Brain microvascular endothelial cell (primary cell): ENCODE results near the gene HOXD10.

Experiments
- DNase-seq: peaks from one replicate; pipeline ENCODE4 v3.0.0-alpha.2; 2020
- H3K27ac ChIP-seq: fragments of 250-450 bp; sonication (Bioruptor Pico); 2 replicates; pipeline ENCODE4 v1.5.1; 2020; ENCODE audit warnings: mild to moderate bottlenecking, moderate library complexity
- H3K27me3 ChIP-seq: fragments of 250-450 bp; sonication (Bioruptor Pico); replicated peaks from 2 replicates; pipeline ENCODE4 v1.5.1; 2020; ENCODE audit warnings: mild to moderate bottlenecking
- H3K36me3 ChIP-seq: fragments of 250-450 bp; sonication (Bioruptor Pico); replicated peaks from 2 replicates; pipeline ENCODE4 v1.5.1; 2020; ENCODE audit warnings: mild to moderate bottlenecking
- H3K4me3 ChIP-seq: 2 replicates; pipeline ENCODE4 v1.5.1; 2011; ENCODE audit warnings: low read depth, mild to moderate bottlenecking, control low read depth, low read length, moderate library complexity
- in situ Hi-C: cut with HindIII; loops from 2 replicates; pipeline ENCODE4 v1.10.0; 2017; ENCODE audit warnings: low sequenced_read_pairs, low pct_ligation_motif_present
- TF ChIP-seq, protein P1 (sequence below): IDR thresholded peaks from 2 replicates; pipeline ENCODE4 v1.5.1; 2011; ENCODE audit warnings: low read depth, mild to moderate bottlenecking, moderate library complexity, low read length, control low read depth, inconsistent platforms; ENCODE audit errors: missing control alignments

The HOXD10 gene

DNA sequence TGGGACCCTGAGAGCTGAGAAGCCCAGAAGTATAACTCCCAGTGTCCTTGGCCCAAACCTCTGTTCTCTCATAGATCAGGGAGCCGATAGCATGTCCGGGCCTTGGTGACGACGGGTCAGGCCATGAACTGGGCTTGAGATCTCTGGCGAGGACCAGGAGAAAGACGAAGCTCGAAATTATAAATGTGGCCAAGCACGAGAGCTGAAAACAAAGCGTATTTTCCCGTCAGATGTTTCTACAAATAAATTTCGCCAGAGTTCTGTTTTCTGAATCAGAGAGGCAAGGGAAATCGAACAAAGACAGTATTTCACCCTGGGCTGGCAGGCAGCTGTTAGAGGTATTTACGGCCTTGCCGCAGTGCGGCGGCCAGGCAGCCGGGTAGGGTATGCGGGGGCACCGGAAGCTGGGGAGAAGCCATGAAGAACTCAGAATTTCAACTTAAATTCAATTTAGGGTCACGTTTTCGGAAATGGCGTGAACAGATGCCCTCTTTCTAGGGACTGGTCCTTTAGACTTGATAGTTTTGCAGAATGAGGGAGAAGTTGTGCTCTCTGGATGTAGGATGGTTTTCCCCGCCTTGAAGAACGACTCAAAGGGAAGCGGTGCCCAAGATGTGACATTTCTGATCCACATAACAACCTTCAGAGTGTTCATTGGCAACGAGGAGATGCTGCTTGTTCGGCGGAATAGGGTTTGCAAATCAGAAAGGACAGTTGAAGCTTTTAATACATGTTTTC lies 22.5 kb downstream of the HOXD10 start:
- Histone ChIP-seq H3K36me3 (no peaks in the 10 kb centered on the region), H3K27me3 (peaks cover 77% of the 10 kb centered on the region), H3K4me3 (no peak overlapping the region), H3K27ac (no peak overlapping the region)
- in situ Hi-C loops = loop anchor here (25.0 kb wide), 1 partner anchor 498 kb away; no protein-coding TSS in a partner anchor
- DNase-seq = no peak
- TF ChIP-seq, protein P1, sequence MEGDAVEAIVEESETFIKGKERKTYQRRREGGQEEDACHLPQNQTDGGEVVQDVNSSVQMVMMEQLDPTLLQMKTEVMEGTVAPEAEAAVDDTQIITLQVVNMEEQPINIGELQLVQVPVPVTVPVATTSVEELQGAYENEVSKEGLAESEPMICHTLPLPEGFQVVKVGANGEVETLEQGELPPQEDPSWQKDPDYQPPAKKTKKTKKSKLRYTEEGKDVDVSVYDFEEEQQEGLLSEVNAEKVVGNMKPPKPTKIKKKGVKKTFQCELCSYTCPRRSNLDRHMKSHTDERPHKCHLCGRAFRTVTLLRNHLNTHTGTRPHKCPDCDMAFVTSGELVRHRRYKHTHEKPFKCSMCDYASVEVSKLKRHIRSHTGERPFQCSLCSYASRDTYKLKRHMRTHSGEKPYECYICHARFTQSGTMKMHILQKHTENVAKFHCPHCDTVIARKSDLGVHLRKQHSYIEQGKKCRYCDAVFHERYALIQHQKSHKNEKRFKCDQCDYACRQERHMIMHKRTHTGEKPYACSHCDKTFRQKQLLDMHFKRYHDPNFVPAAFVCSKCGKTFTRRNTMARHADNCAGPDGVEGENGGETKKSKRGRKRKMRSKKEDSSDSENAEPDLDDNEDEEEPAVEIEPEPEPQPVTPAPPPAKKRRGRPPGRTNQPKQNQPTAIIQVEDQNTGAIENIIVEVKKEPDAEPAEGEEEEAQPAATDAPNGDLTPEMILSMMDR = no peak

GRCh38 chr2:176139661-176140512 lies 23.3 kb downstream of the HOXD10 start:
- no peak for DNase-seq
- H3K36me3 ChIP-seq = no peaks in the 10 kb centered on the region
- TF ChIP-seq, protein P1 = no peak
- H3K27me3 ChIP-seq = peaks cover 75% of the 10 kb centered on the region
- H3K4me3 ChIP-seq = peak overlapping the region; percentile 17
- in situ Hi-C loops = loop anchor here (25.0 kb wide), 1 partner anchor 497 kb away; no protein-coding TSS in a partner anchor
- no peak overlapping the region for H3K27ac ChIP-seq

DNA sequence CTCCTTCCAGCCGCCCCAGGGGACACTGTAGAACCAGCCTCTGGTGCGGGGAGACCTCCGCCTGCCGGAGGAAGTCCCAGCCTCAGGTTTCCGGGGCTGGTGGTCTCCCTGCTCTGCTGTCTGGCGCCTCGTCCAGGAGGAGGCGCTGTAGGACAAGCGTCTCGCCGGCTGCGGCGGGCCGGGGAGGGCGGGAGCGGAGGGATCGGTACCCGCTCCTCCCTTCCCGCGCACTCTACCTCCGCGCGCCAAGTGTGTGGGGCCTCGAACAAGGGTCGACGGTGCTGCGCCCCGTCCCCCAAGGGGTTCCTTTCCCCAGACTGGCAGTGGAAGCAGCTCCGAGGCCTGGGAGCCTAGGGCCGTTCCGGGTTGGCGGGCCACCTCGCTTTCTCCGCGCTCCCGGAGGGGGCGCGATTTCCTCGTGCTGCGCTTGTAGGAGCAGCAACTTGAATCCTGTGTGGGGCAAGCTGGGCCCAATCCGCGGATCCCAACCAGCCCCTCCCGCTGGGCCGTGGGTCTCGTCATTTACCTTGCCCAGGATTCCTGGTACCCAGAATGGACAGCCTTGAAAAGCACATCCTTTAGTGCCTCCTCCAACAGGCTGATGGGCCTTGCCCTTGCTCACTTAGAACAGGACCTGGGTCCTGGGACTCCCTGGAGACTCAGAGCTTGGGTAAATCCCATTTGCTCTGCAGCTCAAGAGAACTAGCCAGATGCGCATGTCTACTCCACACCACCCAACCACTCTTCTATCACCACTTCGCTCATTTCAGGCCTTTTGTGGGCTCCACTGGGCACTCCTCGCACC lies 24.1 kb downstream of the HOXD10 start:
- H3K4me3 ChIP-seq = peak overlapping the region; percentile 53
- in situ Hi-C loops = loop anchor here (25.0 kb wide), 1 partner anchor 497 kb away; no protein-coding TSS in a partner anchor
- no peaks in the 10 kb centered on the region for H3K36me3 ChIP-seq
- peaks cover 75% of the 10 kb centered on the region for H3K27me3 ChIP-seq
- no peak overlapping the region for H3K27ac ChIP-seq
- DNase-seq = no peak
- TF ChIP-seq, protein P1 = peak; percentile 78

DNA sequence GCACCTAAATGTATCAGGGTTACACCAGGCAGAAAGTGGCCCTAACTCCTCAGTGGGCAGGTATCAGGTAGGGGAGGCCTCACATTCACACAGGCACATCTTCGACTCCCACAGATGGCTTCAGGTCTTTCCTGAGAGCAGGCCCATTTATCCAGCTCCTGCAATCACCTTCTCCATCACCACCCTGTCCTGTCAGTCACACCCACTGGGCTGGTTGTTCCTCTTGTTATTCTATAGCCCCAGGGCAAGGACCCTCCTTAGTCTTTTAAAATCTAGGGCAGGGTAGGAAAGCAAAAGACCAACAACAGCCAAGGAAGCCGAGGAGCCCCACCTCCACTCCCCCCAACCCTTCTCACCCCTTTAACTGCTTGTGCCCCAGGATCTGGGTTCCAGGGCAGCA lies 25.7 kb downstream of the HOXD10 start:
- in situ Hi-C loops = loop anchor here (25.0 kb wide), 1 partner anchor 495 kb away; no protein-coding TSS in a partner anchor

More for the DNA sequence above, 25.7 kb downstream of the HOXD10 start:
- peaks cover 75% of the 10 kb centered on the region for H3K27me3 ChIP-seq
- no peak for DNase-seq
- no peak overlapping the region for H3K4me3 ChIP-seq
- TF ChIP-seq, protein P1 = no peak
- no peaks in the 10 kb centered on the region for H3K36me3 ChIP-seq
- no peak overlapping the region for H3K27ac ChIP-seq
